GM19035 (cell line): Measurements from ENCODE around the gene PDCD6IP.
A peak's percentile ranks its signal among the peaks of the same experiment; 100 is the strongest.
"Not testable (repeated sequence)": the region's sequence is repeated elsewhere in the genome, so short reads cannot be mapped to it uniquely, and the experiment has no call there.

Source experiments
- ATAC-seq: cut with Tn5 transposase; IDR thresholded peaks from one replicate; pipeline ENCODE4 v1.9.1; 2021; ENCODE audit not compliant: unreplicated experiment

PDCD6IP gene

DNA sequence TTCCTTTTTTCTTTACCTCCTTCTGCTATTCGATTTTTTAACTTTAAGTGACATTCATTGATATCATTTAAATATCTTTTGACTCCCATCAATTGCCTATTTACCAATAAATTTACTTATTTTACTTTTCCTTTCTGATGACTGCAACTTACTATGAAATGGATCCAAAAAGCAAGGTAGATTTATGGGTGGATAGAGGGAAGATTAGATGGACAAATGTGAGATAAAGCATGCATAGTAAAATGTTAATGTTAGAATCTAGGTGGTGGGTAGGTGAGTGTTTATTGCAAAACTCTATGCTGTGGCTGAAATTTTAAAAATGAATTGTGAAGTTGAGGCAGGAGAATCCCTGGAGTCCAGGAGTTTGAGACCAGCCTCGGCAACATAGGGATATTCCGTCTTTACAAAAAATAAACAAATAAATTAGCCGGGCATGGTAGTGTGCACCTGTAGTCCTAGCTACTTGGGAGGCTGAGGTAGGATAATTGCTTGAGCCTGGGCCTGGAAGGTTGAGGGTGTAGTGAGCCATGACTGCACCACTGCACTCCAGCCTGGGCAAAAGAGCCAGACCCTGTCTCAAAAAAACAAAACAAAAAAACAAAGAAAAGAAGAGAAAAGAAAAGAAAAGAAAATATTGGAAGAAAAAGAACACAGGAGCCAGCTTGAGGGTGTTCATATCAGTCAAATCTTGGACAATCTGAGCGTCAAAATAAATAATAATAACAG, 6.1 kb upstream of the PDCD6IP start:
- no peak for ATAC-seq

DNA sequence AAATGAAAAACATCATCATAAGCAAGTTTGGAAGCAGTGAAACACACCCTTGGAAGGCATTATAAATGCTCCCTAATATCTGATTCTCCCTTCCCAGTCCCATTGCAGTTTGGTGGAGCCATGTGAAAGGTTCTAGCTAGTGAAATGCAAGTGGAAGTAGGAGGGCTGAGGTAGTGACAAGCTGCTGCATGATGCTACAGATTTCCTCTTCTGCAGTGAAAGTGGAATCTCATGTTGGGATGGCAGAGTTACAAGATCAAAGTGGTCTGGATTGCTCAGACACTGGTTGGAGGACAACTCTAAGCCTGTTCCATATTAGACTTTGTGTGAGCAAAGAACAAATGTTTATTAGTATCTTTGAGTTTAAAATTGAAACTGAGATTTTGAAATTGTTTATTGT, 3.3 kb upstream of the PDCD6IP start:
- no peak for ATAC-seq

DNA sequence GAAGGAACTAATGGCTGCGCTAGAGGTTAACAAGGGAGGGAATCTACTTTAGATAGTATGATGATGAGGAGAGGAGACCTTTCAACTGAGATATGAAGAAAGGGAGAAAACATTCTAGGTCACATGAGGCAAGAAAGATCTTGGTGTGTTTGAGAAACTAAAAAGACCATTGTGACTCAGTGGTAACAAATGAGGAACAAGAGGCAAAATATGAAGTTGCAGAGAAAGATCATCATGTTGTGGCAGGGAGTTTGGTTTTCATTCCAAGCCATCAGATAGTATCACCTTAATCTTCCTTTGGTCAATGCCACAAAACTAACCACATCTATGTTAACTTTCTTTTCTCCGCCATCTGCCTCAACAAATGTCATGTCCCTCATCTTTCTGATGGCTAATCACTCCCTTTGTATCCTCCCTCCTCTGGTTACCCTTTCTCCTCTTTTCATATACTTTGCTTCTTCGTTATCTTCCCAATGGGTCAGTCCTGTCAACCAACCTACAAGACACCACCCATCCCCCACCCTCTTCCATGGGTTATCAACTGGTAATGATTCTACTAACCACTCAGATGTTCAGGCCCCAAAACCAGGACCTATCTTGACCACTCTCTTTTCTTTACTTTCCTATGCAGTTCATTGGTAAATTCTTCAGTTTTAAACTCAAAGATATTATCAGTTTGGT, 2.4 kb upstream of the PDCD6IP start:
- no peak for ATAC-seq

DNA sequence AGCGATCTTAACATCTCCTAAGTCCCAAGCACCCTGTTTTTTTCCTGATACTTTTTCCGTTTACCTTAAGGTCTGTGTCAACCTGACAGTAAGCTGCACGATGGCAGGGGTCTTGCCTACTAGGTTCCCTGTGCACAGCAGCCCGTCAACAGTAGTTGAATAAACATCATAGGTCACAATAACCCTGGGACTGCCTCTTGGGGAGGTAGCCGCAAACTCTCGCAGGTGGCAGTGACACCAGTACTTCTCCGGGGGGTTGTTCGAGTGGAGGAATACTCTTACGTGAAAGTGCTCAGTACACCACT, 365 bp upstream of the PDCD6IP start:
- peak; percentile 51 for ATAC-seq

DNA sequence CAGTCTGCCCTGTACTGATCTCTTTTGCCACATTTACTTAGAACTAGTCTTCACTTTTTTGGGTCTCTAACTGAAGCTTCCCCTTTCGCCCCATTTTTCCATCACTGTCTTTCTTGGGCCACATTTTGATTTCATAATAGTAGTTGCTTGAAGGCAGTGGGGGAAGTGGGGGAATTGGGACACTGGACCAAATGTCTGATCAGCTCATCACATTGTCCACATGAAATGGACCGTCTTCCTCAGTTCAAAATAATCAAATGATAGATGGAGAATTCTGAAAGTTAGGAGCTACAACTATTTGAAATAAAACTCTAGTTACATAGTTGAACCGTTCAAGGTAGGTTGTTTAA, 747 bp downstream of the PDCD6IP start:
- no peak for ATAC-seq

DNA sequence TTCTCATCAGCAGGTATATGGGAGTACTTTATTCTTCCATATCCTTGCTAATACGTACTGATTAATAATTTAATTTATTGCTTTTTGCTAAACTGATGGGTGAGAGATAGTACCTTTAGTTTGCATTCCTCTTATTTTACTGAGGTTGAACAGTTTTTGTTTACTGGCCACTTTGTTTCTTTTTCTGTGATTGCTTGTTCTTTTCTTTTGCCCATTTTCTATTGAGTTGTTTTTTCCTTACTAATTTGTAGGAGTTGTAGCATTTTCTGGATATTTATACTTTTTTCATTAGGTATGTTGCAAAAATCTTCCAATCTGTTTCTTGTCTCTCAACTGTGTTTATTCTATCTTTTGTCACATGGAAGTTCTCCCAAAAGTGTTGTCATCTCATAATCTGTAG, 4.8 kb downstream of the PDCD6IP start:
- no peak for ATAC-seq

DNA sequence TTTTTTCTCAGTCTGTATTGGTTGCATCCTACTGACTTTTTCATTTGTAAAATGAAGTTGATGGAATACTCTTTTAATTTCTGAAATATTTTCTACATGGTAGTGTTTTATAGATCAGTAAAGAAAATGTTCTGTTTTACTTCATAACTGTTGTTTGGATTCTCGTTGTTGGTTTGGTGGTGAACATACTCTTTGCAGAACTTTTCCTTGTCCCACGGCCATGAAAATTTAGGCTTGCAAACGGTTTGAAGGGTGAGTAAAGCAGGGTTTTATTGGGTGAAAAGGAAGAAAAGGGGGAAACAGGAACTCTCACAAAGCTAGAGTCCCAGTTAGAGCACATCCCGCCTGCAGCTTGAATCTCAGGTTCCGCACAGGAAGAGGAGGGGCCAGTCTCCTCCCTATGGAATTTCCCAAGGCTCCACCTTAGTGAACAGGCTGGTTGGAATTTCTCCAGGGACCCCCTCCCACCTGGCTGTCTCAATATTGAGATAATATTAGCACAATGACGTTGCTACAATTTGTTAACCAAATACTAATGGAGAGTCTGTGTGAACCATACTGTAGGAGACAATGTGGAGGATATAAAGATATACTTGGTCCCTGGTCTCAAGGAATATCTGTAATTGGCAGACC, 5.6 kb downstream of the PDCD6IP start:
- ATAC-seq, result no peak

DNA sequence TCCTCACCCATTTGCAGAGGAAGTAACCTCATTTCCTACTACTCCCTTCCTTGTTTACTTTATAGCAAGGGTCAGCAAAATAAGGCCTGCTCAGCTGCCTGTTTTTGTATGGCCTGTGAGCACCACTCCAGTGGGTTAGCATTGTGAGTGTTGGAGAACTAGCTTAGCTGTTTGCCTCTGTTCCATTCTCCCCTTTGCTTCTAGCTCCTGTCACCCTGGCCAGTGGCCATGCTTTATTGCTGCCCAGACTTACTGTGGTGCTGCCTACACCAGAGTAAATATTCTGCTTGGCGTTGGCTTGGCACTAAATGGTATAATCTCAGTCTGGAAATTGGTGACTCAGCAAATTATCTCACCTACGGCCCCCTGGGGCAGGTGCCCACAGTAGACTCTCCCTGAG, 8.8 kb downstream of the PDCD6IP start:
- no peak for ATAC-seq

DNA sequence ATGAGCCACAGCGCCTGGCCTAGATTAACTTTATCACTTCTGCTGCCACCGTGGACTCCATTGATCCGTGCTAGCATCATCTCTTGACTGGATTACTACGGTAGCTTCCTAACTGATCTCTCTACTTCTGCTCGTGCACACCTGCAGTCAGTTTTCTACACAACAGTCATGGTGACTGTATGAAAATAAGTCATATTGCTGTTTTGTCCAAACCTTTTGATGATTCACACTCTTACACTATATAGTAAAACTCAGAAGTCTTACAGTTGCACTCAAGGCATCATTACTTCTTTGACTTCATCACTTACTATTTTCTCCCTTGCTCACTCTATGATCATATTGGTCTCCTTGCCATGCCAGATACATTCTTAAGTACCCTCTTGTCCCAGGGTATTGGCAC, 10.1 kb downstream of the PDCD6IP start:
- ATAC-seq, result no peak

DNA sequence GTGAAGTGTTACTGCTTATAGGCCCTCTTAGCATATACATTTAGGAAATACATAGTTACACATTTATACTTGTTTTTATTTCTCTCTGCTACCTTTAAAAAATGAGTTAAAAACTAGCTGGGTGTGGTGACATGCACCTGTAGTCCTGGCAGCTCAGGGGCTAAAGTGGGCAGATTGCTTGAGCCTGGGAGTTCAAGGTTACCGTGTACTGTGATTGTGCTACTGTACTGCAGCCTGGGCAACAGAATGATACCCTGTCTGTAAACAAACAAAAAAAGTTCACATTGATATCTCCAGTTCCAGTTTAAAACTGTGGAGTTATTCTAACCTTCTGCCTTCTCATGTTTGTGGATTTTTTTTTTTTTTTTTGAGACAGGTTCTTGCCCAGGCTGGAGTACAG, 12.1 kb downstream of the PDCD6IP start:
- ATAC-seq, result no peak

DNA sequence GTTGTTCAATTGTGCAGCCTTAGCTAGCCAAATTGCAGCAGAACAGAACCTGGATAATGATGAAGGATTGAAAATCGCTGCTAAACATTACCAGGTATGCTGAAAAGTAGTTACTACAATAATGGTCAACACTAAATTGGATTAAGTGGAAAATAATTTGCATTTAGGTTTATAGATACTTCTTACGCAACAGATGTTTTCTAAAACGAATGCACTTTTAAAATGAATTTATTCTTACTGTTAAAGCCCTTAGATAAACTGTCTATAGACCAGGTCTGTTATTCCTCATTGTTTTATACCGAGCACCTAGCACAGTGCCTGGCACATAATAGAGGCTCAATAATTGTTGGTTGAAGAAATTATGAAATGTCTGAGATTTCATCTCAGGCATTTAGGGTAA, 23.6 kb downstream of the PDCD6IP start:
- no peak for ATAC-seq

DNA sequence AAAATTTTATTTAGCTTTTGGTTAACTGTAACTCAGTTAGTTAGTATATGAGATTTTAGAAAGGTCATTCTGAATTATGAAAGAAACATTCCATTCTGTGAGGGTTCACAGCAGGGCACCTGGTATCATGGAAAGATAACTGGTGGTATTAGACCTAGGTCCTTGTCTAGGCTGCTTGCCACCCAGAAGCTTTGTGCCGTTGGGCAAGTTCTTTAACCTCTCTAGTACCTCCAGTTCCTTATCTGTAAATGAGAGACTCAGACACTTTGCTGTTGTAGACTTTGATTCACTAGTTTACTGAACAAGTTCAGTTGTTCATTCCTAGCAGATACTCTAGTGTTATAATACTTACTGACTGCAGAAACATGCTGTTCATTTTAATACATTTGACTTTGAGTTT, 25.4 kb downstream of the PDCD6IP start:
- ATAC-seq, result no peak

DNA sequence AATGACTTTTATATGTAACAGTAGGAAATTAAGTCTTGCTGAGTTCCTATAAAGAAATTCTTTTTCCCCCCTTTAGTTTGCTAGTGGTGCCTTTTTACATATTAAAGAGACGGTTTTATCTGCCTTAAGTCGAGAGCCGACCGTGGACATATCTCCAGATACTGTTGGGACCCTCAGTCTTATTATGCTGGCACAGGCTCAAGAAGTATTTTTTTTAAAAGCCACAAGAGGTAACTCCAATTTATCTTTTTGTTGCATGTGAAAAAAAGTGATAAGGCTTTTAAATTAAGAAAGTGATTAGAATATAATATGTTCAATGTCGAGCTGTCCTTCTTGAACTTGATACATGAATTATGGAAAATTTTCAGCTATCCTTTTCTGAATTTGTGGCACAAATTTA, 26.7 kb downstream of the PDCD6IP start:
- ATAC-seq, result no peak

DNA sequence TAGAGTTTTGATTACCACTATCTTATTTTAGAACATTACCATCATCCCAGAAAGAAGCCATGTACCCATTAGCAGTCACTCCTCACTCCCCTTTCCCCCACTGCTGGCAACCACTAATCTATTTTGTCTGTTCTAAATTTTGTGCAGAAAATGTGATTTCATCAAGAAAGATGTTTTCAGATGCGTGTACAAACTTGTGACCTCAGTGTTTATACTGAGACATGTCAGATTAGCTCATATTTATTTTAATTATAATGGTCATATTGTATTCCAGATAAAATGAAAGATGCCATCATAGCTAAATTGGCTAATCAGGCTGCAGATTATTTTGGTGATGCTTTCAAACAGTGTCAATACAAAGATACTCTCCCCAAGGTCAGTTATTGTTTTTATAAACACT, 27.8 kb downstream of the PDCD6IP start:
- ATAC-seq, result no peak

DNA sequence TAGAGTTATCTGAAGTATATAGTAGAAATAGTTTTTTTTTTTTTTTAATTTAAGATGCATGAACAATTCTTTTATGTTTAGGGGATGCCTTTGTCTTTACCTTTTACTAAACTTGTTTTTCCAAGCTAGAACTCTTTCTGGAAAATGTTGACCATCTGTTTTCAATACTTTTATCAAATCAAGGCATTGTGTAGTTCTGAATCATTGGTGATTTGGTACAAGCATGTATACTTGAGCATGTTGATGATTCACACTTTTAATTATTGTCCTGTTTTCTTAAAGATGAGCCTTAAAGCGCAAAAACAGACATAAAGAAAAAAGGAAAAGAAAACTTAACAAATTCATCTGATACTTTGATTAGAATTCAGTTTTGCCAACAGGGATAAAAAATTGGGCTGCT, 28.3 kb downstream of the PDCD6IP start:
- ATAC-seq, result no peak

DNA sequence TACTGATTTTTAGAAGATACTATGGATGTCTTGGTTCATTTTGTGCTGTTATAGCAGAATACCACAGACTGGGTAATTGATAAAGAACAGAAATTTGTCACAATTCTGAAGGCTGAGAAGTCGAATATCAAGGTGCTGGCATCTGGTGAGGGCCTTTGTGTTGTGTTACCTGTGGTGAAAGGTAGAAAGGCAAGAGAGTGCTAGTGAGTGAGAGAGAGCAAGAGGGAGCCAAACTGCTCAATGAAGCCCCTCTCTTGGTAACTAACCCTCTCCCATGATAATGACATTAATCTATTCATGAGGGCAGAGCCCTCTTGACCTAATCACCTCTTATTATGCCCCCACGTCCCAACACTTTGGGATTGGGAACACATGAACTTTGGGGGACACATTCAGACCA, 31.3 kb downstream of the PDCD6IP start:
- no peak for ATAC-seq

DNA sequence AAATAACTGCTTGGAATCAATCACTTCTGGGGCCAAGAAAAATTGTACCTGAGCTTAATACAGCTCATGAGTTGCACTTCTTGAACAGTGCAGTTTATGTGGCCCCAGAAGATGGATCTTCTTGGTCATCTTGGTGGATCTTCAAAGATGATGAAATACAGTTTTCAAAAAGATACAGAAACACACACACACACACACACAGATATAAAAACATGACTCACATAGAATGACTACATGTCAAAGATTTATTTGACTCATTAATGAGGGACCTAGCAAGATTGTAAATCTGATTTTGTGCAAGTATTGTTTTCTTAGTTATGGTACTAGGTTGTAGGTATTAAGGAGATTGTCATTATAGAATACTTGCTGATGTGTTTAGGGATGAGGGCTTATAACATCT, 32.6 kb downstream of the PDCD6IP start:
- ATAC-seq, result no peak

DNA sequence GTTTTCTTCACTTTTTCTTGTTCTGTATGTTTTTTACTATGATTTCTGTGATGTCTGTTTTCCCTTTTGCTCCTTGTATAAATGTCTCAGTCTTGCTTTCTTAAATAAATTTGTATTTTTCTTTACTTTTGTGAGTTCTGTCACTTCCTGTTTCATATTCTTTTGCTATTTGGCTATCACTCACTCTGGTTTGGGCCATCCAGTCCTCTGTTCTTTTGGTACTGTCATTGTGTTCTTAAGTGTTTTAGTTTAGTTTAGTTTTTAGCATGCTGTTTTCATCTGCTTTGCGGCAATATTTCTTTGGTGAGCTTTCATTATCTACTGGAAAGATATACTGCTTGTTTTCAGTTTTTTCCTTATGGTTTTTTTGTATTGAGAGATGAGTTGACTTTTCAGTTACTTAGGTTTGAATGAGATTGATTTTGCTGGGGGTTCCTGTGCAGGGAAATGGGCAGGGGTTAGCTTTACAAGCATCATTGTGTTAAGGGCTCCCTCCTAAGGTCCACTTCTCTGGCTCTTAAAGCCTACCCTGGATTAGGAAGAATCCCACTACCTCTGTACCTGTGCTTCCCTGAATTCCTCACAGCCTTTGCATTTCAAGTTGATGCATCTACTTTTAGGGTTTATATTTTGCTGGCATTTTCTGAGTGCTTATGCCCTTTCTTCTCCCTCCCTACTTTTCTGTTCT, 35.1 kb downstream of the PDCD6IP start:
- ATAC-seq, result peak; percentile 40

DNA sequence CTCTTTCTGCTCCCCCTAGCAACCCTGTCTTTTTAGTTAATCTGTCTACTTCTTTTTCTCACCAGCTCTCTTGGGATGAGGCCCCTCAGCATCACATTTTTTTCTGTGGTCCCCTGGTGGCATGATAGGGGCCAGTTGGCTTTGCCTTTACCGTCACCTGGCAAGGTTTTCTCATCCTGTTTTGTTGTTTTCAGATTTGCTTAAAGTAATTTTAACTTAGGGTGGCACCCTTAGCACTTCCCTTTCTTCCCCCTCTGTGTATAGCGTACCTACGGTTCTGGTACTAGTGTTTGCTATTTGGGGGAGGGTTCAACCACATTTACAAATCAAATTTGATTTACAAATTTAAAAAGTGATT, 35.6 kb downstream of the PDCD6IP start:
- peak; percentile 56 for ATAC-seq

DNA sequence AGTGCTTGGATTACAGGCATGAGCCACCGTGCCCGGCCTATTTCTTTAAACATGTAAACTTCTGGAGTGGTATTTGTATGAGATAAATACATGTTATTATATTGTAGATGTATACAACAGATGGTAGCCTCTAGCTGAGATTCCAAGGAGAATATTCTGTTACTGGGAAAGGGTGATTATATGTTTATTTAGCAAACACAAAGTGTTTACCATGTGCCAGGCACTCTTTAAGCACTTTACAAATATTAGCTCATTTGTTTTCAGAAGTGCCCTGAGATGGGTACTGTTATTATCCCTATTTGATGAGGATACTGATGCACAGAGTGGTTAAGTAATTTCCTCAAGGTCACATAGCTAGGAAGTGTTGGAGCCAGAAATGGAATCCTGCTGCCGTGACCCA, 38.8 kb downstream of the PDCD6IP start:
- ATAC-seq, result not testable (repeated sequence)

DNA sequence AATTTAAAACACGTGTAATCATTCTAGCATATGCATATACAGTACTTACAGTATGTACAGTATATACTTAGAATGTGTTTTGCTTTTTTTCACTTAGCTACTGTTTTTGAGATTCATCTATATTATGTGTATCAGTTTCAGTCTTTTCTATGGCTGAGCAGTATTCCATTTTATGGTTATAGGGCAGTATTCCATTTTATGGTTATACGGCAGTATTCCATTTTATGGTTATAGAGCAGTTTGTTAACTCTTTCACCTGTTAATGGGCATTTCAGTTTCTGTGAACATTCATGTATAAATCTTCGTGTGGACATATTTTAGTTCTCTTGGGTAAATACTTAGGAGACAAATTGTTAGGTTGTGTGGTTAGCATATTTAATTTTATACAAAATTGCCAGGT, 40.9 kb downstream of the PDCD6IP start:
- no peak for ATAC-seq

DNA sequence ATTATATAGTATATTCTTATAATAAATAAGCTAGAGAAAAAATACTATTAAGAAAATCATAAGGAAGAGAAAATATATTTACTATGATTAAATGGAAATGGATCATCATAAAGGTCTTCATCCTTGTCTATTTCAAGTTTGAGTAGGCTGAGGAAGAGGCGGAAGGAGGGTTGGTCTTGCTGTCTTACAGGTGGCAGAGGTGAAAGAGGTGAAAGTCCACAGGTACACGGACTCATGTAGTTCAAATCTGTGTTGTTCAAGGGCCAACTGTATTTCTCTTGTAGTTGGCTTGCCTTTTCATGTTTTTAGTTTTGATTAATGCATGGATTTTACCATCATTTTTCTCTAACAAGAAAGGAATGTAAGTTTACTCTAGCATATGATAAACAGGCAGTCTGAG, 41.7 kb downstream of the PDCD6IP start:
- ATAC-seq, result no peak
